Calu3 (cell line): Measurements from ENCODE around the gene CALHM2. TPM values are rescaled to one million over a fixed set of nuclear protein-coding genes. Genes with fewer than 3 reads are reported as not detected.

Experiments
- BruUV-seq: library from RNA; stranded (reverse); fragments of 400-500 nt; replicated peaks from 2 replicates; lab custom pipeline; 2021; lab: Mats Ljungman, UMichigan
- CTCF ChIA-PET: fragments of 300-600 bp; sonication (Branson Sonifier 250); formaldehyde crosslinking; loops from one replicate; lab custom pipeline; 2022; ENCODE audit warnings: antibody characterized with exemption; lab: Charles Lee
- DNase-seq: peaks from one replicate; pipeline ENCODE4 v3.0.0; 2022
- H3K27ac Mint-ChIP-seq: one replicate; pipeline ENCODE4 v1.8.0; 2022; ENCODE audit warnings: mixed read lengths; ENCODE audit not compliant: unreplicated experiment
- H3K27me3 Mint-ChIP-seq: one replicate; pipeline ENCODE4 v1.8.0; 2022; ENCODE audit warnings: mixed read lengths; ENCODE audit not compliant: unreplicated experiment
- H3K36me3 Mint-ChIP-seq: one replicate; pipeline ENCODE4 v1.8.0; 2022; ENCODE audit warnings: mild to moderate bottlenecking, moderate library complexity, mixed read lengths; ENCODE audit not compliant: insufficient read depth, unreplicated experiment
- H3K4me1 Mint-ChIP-seq: one replicate; pipeline ENCODE4 v1.8.0; 2022; ENCODE audit warnings: mild to moderate bottlenecking, low read depth, mixed read lengths; ENCODE audit not compliant: unreplicated experiment
- H3K4me3 Mint-ChIP-seq: one replicate; pipeline ENCODE4 v1.8.0; 2022; ENCODE audit warnings: mild to moderate bottlenecking, low read depth, moderate library complexity, mixed read lengths; ENCODE audit not compliant: unreplicated experiment
- H3K9me3 Mint-ChIP-seq: one replicate; pipeline ENCODE4 v1.8.0; 2022; ENCODE audit warnings: low read depth, mixed read lengths; ENCODE audit not compliant: unreplicated experiment
- intact Hi-C: fragments of 100-400 bp; cut with micrococcal nuclease; formaldehyde crosslinking; loops from one replicate; pipeline ENCODE4 v1.10.0; 2022; ENCODE audit not compliant: unreplicated experiment
- total RNA-seq: library from RNA; stranded (reverse); gene quantifications from 2 replicates; pipeline ENCODE4 v1.2.3, GENCODE V29; 2022
- TF ChIP-seq, protein P1 (sequence below): fragments of 200-600 bp; IDR thresholded peaks from one replicate; pipeline ENCODE4 v1.8.0; 2022; ENCODE audit warnings: antibody characterized with exemption; ENCODE audit not compliant: unreplicated experiment

The CALHM2 gene
- total RNA-seq, 1 experiment from 2014 or later = 0.45 TPM

DNA sequence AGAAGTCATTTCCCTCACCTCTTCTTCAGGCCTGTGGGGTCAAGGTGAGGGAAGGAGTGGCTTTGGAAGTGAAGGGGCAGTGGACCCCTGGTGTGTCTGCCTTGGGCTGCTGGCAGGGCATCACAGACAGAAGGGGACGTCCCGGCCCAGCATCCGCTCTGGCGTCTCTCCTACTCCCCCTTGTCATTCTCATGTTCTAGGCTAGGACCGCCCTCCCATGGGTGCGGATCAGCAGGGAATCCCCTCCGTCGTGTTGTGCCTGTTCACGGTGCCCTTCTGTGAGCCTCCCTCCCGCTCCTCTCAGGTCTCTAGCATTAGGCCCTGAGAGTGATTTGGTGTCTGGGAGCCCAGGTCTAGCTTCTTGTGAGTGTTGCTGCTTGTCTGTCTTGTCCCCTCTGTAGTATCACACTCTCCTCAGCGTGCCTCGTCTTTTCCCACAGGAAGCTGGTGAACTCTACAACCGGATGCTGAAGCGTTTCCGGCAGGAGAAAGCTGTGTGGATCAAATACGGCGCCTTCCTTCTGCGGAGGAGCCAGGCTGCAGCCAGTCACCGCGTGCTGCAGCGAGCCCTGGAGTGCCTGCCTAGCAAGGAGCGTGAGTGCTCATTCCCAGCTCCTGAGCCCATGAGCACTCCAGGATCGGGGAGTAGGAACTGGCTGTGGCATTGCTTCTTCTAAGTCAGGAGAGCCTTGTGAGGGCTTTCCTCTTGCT lies 8.5 kb downstream of the CALHM2 start:
- intact Hi-C loops = no loop called here
- CTCF ChIA-PET = no interaction called here
- no TSS peak for BruUV-seq
- no peak for DNase-seq
- H3K36me3 Mint-ChIP-seq = peaks cover 25% of the 10 kb centered on the region
- H3K27me3 Mint-ChIP-seq = no peaks in the 10 kb centered on the region
- no peak overlapping the region for H3K4me3 Mint-ChIP-seq
- H3K27ac Mint-ChIP-seq = no peak overlapping the region
- TF ChIP-seq, protein P1, sequence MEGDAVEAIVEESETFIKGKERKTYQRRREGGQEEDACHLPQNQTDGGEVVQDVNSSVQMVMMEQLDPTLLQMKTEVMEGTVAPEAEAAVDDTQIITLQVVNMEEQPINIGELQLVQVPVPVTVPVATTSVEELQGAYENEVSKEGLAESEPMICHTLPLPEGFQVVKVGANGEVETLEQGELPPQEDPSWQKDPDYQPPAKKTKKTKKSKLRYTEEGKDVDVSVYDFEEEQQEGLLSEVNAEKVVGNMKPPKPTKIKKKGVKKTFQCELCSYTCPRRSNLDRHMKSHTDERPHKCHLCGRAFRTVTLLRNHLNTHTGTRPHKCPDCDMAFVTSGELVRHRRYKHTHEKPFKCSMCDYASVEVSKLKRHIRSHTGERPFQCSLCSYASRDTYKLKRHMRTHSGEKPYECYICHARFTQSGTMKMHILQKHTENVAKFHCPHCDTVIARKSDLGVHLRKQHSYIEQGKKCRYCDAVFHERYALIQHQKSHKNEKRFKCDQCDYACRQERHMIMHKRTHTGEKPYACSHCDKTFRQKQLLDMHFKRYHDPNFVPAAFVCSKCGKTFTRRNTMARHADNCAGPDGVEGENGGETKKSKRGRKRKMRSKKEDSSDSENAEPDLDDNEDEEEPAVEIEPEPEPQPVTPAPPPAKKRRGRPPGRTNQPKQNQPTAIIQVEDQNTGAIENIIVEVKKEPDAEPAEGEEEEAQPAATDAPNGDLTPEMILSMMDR = no peak
- no peaks in the 10 kb centered on the region for H3K4me1 Mint-ChIP-seq
- H3K9me3 Mint-ChIP-seq = no peaks in the 10 kb centered on the region

DNA sequence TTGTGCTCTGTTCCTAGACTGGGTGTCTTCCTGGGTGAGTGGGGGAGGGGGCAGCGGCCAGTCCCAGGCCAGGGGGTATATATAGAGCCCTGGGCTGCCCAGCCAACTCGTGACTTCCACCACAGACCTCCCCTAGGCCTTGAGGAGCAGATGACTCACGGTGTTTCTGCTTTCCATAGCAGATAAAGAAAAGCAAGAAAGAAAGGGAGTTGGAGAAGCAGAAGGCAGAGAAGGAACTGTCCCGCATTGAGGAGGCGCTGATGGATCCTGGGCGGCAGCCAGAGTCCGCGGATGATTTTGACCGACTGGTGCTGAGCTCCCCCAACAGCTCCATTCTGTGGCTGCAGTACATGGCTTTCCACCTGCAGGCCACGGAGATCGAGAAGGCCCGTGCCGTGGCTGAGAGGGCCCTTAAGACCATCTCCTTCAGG lies 10.1 kb downstream of the CALHM2 start:
- Mint-ChIP-seq H3K36me3 (peaks cover 30% of the 10 kb centered on the region), H3K9me3 (no peaks in the 10 kb centered on the region), H3K4me1 (no peaks in the 10 kb centered on the region), H3K27me3 (no peaks in the 10 kb centered on the region), H3K27ac (no peak overlapping the region), H3K4me3 (no peak overlapping the region)
- intact Hi-C loops = no loop called here
- CTCF ChIA-PET = no interaction called here
- no TSS peak for BruUV-seq
- TF ChIP-seq, protein P1 = no peak
- no peak for DNase-seq

DNA sequence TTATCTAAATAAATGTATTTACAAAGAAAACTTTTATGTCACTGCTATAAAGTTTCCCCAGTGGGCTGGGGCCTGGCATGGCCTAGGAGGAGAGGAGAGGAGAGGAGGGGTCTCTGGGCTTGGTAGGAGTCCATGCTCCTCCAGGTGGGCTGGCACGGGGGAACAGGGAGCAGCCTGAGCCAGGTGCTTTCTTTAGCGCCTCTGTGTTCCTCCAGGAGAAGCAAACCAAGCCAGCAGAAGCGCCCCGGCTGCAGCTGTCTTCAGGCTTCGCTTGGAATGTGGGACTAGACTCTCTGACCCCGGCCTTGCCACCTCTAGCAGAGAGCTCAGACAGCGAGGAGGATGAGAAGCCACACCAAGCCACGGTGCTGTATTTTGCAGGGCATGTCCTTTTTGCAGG lies 10.6 kb downstream of the CALHM2 start:
- H3K36me3 Mint-ChIP-seq = peaks cover 34% of the 10 kb centered on the region

DNA sequence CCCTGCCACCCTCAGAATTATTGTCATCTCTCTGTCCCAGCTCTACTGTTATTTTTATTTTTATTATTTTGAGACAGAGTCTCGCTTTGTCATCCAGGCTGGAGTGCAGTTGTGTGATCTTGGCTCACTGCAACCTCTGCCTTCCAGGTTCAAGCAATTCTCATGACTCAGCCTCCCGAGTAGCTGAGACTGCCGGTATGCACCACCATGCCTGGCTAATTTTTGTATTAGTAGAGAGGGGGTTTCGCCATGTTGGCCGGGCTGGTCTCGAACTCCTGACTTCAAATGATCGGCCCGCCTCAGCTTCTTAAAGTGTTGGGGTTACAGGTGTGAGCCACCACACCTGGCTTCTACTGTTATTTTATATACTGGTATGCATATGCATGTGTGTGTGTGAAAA lies 11.0 kb downstream of the CALHM2 start:
- Mint-ChIP-seq H3K9me3 (no peaks in the 10 kb centered on the region), H3K4me1 (no peaks in the 10 kb centered on the region), H3K36me3 (peaks cover 38% of the 10 kb centered on the region), H3K27ac (no peak overlapping the region), H3K27me3 (no peaks in the 10 kb centered on the region), H3K4me3 (no peak overlapping the region)
- CTCF ChIA-PET = no interaction called here
- no peak for DNase-seq
- TF ChIP-seq, protein P1 = no peak
- BruUV-seq = no TSS peak
- intact Hi-C loops = no loop called here

More for the DNA sequence above, 10.6 kb downstream of the CALHM2 start:
- CTCF ChIA-PET = no interaction called here
- no peaks in the 10 kb centered on the region for H3K4me1 Mint-ChIP-seq
- TF ChIP-seq, protein P1 = no peak
- H3K27me3 Mint-ChIP-seq = no peaks in the 10 kb centered on the region
- no peak for DNase-seq
- intact Hi-C loops = no loop called here
- no peaks in the 10 kb centered on the region for H3K9me3 Mint-ChIP-seq
- H3K4me3 Mint-ChIP-seq = no peak overlapping the region
- no peak overlapping the region for H3K27ac Mint-ChIP-seq
- BruUV-seq = no TSS peak
